Trophoblast cell (in vitro differentiated cells and primary cell): ENCODE measurements around the gene CFAP53.

Experiments used
- DNase-seq, 2 donors: peaks; one replicate each; pipeline ENCODE4 v3.0.0-alpha.2; 2016
- H2AFZ ChIP-seq: 2 replicates; pipeline ENCODE4 v1.6.1; 2013; ENCODE audit warnings: low read length, moderate library complexity, mild to moderate bottlenecking; ENCODE audit not compliant: insufficient read depth, poor library complexity
- H2AK5ac ChIP-seq: 2 replicates; pipeline ENCODE4 v1.6.1; 2013; ENCODE audit warnings: mild to moderate bottlenecking, low read length
- H2BK120ac ChIP-seq: 2 replicates; pipeline ENCODE4 v1.6.1; 2013; ENCODE audit warnings: low read length, mild to moderate bottlenecking, moderate library complexity; ENCODE audit not compliant: insufficient read depth, poor library complexity
- H2BK12ac ChIP-seq: 2 replicates; pipeline ENCODE4 v1.6.1; 2013; ENCODE audit warnings: mild to moderate bottlenecking, low read length, moderate library complexity
- H2BK5ac ChIP-seq: 2 replicates; pipeline ENCODE4 v1.6.1; 2013; ENCODE audit warnings: low read length, low read depth, moderate library complexity, mild to moderate bottlenecking; ENCODE audit not compliant: poor library complexity
- H3K14ac ChIP-seq: 2 replicates; pipeline ENCODE4 v1.6.1; 2013; ENCODE audit warnings: mild to moderate bottlenecking, low read length
- H3K18ac ChIP-seq: 2 replicates; pipeline ENCODE4 v1.6.1; 2013; ENCODE audit warnings: mild to moderate bottlenecking, low read length
- H3K23ac ChIP-seq: 2 replicates; pipeline ENCODE4 v1.6.1; 2013; ENCODE audit warnings: low read length
- H3K27ac ChIP-seq: 2 replicates; pipeline ENCODE4 v1.5.1; 2013; ENCODE audit warnings: low read depth, mild to moderate bottlenecking, inconsistent platforms, low read length, moderate library complexity
- H3K27me3 ChIP-seq: 2 replicates; pipeline ENCODE4 v1.6.1; 2013; ENCODE audit warnings: inconsistent platforms, mild to moderate bottlenecking, low read length, moderate library complexity; ENCODE audit not compliant: insufficient read depth
- H3K36me3 ChIP-seq, 2 experiments: 1 replicate in 1 of 2; 2 replicates in 1 of 2; pipeline ENCODE4 v1.6.1; 2013; ENCODE audit warnings: low read length in 2 of 2, mild to moderate bottlenecking in 2 of 2, moderate library complexity in 1 of 2; ENCODE audit not compliant: insufficient read depth in 2 of 2, control insufficient read depth in 1 of 2
- H3K4ac ChIP-seq: 2 replicates; pipeline ENCODE4 v1.6.1; 2013; ENCODE audit warnings: low read depth, mild to moderate bottlenecking, low read length, moderate library complexity
- H3K4me1 ChIP-seq, 2 experiments: 1 replicate in 1 of 2; 2 replicates in 1 of 2; pipeline ENCODE4 v1.6.1; 2013; ENCODE audit warnings: low read length in 2 of 2, mild to moderate bottlenecking in 2 of 2, moderate library complexity in 1 of 2; ENCODE audit not compliant: insufficient read depth in 2 of 2, control insufficient read depth in 1 of 2
- H3K4me2 ChIP-seq: 2 replicates; pipeline ENCODE4 v1.6.1; 2013; ENCODE audit warnings: inconsistent platforms, mild to moderate bottlenecking, low read length, moderate library complexity
- H3K4me3 ChIP-seq: 2 replicates; pipeline ENCODE4 v1.5.1; 2013; ENCODE audit warnings: mild to moderate bottlenecking, low read depth, low read length, inconsistent platforms
- H3K79me1 ChIP-seq: one replicate; pipeline ENCODE4 v1.6.1; 2013; ENCODE audit warnings: low read length
- H3K79me2 ChIP-seq: 2 replicates; pipeline ENCODE4 v1.6.1; 2013; ENCODE audit warnings: low read length, mild to moderate bottlenecking; ENCODE audit not compliant: control insufficient read depth, insufficient read depth, poor library complexity
- H3K9ac ChIP-seq: 2 replicates; pipeline ENCODE4 v1.6.1; 2013; ENCODE audit warnings: mild to moderate bottlenecking, low read length
- H3K9me3 ChIP-seq: 2 replicates; pipeline ENCODE4 v1.6.1; 2013; ENCODE audit warnings: low read depth, mild to moderate bottlenecking, control low read depth, inconsistent platforms, low read length; ENCODE audit not compliant: insufficient read depth
- H4K12ac ChIP-seq: 2 replicates; pipeline ENCODE4 v1.6.1; 2013; ENCODE audit warnings: low read depth, mild to moderate bottlenecking, low read length, moderate library complexity
- H4K8ac ChIP-seq: 2 replicates; pipeline ENCODE4 v1.6.1; 2013; ENCODE audit warnings: low read depth, mild to moderate bottlenecking, low read length, moderate library complexity
- H4K91ac ChIP-seq: one replicate; pipeline ENCODE4 v1.6.1; 2013; ENCODE audit warnings: low read depth, mild to moderate bottlenecking, low read length, moderate library complexity
- WGBS: extraction: QIAGEN DNeasy Blood & Tissue Kit; methylation state at CpG from one replicate; pipeline ENCODE4 v1.1.7; 2013; ENCODE audit warnings: missing lambda C conversion rate; ENCODE audit not compliant: insufficient read length, insufficient coverage; ENCODE audit errors: extremely low coverage; 5-methylcytosine and 5-hydroxymethylcytosine counted together

CFAP53 gene

DNA sequence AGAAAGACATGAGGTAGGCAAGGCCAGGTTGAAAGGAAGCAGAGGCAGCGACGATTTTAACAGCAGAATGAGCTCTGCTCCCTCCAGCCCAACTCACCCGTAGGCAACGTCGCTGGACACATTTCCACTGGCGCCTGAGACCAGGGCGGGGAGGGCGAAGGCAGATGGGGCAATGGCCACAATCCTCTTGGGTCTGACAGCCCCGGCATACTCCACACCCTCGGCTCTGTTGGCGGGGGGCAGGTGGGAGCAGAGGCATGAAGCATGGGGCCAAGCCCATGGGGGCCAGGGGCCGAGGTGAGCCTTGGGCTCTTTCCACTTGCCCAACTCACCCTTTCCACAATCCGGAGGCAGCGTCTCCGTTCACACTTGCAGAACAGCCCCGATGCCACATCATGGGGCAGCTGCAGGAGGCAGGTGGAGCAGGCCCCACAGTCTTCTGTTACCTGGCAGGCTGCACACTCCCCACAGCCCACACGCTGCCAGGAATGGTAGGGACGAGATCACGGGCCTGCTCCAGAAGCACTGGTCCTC is 9.3 kb upstream of the CFAP53 start:
- Histone ChIP-seq H2BK120ac (no peak overlapping the region), H2BK12ac (no peak overlapping the region), H3K27me3 (no peaks in the 10 kb centered on the region), H3K79me1 (no peaks in the 10 kb centered on the region), H3K9ac (no peak overlapping the region), H3K36me3 (peaks cover 55 to 63% of the 10 kb centered on the region in 2 experiments), H3K9me3 (peaks cover 6% of the 10 kb centered on the region), H4K91ac (no peak overlapping the region), H3K27ac (no peak overlapping the region), H2AK5ac (no peak overlapping the region), H4K8ac (no peak overlapping the region), H3K4me3 (no peak overlapping the region), H2AFZ (no peak overlapping the region), H3K23ac (no peak overlapping the region), H3K79me2 (peaks cover 4% of the 10 kb centered on the region), H2BK5ac (no peak overlapping the region), H3K4me2 (no peak overlapping the region), H3K4me1 (peaks cover 8% of the 10 kb centered on the region in 2 experiments), H4K12ac (no peak overlapping the region), H3K14ac (no peak overlapping the region), H3K4ac (no peak overlapping the region), H3K18ac (no peak overlapping the region)
- no peak for DNase-seq
- no CpG with 5 or more reads among the region's 19 CpGs for WGBS

DNA sequence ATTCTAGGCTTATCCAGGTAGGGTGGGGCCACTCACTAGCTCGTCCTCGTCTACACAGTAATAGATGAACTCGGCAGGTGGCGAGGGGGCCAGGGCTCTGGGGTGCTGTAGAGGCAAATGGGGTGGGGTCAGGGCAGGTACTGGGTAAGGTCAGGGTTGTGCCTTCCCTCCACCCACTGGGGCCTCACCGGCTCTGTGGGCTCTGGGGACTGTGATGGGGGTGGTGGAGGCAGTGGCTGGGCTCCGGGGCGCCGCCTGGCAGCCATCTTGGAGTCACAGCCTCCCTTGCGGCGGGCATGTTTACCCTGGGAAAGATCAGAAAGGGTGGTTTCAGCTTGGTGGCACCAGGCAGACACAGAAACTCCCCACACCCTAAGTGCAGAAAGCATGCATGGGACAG is 8.6 kb upstream of the CFAP53 start:
- Histone ChIP-seq H3K23ac (no peak overlapping the region), H3K79me2 (no peaks in the 10 kb centered on the region), H3K18ac (no peak overlapping the region), H3K27me3 (no peaks in the 10 kb centered on the region), H4K91ac (no peak overlapping the region), H3K79me1 (no peaks in the 10 kb centered on the region), H3K4ac (no peak overlapping the region), H3K4me2 (no peak overlapping the region), H3K9me3 (peaks cover 6% of the 10 kb centered on the region), H3K27ac (no peak overlapping the region), H3K4me1 (peaks cover 3% of the 10 kb centered on the region in 2 experiments), H3K36me3 (peaks cover 57 to 69% of the 10 kb centered on the region in 2 experiments), H4K8ac (no peak overlapping the region), H2AFZ (no peak overlapping the region), H2BK120ac (no peak overlapping the region), H3K14ac (no peak overlapping the region), H2BK5ac (no peak overlapping the region), H3K9ac (no peak overlapping the region), H3K4me3 (no peak overlapping the region), H2AK5ac (no peak overlapping the region), H2BK12ac (no peak overlapping the region), H4K12ac (no peak overlapping the region)
- no peak for DNase-seq
- no CpG with 5 or more reads among the region's 10 CpGs for WGBS

DNA sequence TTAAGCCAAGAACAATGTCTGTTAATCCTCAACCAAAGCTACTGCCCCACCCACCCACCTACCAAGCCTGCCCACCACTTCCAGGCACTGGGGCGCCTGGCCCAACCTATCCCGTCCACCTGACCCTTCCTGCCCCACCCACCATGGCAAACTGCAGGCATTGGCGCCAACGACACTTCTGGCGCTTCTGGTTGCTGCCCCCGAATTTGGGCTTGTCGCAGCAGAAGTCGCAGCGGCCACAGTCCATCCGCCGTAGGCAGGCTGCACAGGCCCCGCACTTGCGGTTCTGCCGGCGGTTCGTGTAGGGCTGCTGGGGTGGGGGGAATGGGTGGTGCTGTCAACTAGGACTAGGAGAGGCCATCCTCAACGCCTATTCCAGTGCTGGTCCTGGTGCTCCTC is 7.7 kb upstream of the CFAP53 start:
- no peak overlapping the region for H2AFZ ChIP-seq
- no peak overlapping the region for H3K9ac ChIP-seq
- no peak overlapping the region for H3K27ac ChIP-seq
- H3K4me2 ChIP-seq = no peak overlapping the region
- no peak overlapping the region for H2BK5ac ChIP-seq
- H3K4me1 ChIP-seq = no peaks in the 10 kb centered on the region
- H3K14ac ChIP-seq = no peak overlapping the region
- no peaks in the 10 kb centered on the region for H3K27me3 ChIP-seq
- H4K12ac ChIP-seq = no peak overlapping the region
- H3K4me3 ChIP-seq = no peak overlapping the region
- no peak overlapping the region for H2BK12ac ChIP-seq
- H2AK5ac ChIP-seq = no peak overlapping the region
- no peak overlapping the region for H3K23ac ChIP-seq
- H4K8ac ChIP-seq = no peak overlapping the region
- H3K79me2 ChIP-seq = no peaks in the 10 kb centered on the region
- H2BK120ac ChIP-seq = no peak overlapping the region
- no peaks in the 10 kb centered on the region for H3K79me1 ChIP-seq
- no peak overlapping the region for H4K91ac ChIP-seq
- peaks cover 6% of the 10 kb centered on the region for H3K9me3 ChIP-seq
- WGBS = no CpG with 5 or more reads among the region's 17 CpGs
- H3K4ac ChIP-seq = no peak overlapping the region
- H3K36me3 ChIP-seq = peaks cover 61 to 76% of the 10 kb centered on the region in 2 experiments
- no peak for DNase-seq
- no peak overlapping the region for H3K18ac ChIP-seq

DNA sequence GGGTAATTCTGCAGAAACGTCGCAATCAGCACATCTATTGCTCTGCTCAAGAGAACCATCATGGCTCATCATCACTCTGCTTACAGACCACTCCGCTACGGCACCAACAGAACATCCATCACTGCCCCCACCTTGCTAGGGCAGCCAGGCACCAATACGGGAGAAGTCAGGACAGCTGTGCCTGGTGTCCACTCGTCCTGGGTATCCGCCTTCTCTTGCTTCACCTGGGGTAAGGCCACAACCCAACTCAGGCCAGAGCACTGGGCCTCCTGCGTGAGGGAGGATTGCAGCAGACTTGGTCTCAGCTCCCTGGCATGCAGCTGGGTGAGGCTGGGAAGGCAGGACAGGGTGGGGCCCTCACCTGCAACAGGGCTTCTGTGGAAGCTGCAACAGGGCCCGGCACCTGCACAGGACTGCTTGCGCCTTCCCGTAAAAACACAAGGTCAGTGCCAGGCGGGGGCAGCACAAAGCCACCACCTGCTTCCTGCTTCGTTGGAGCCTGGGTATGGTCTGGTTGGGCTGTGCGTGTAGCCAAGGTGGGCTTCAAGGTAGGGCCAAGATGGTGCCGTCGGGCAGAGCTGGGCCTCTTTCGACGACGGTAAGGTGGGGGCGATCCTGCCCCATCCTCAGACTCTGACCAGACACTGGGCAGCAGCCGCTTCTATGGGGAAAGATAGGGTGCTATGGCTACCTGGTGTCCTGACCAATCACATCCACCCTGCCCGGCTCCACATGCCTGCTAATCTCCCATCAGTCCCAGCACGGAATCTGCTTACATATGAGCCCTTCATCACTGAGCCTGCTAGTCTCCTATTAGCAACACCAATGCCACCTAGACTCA is 7.1 kb upstream of the CFAP53 start:
- Histone ChIP-seq H4K8ac (no peak overlapping the region), H3K27ac (no peak overlapping the region), H2BK120ac (no peak overlapping the region), H2AK5ac (no peak overlapping the region), H3K18ac (no peak overlapping the region), H3K36me3 (peaks cover 62 to 78% of the 10 kb centered on the region in 2 experiments), H2AFZ (no peak overlapping the region), H3K79me1 (no peaks in the 10 kb centered on the region), H3K23ac (no peak overlapping the region), H3K9ac (no peak overlapping the region), H3K79me2 (no peaks in the 10 kb centered on the region), H3K4me2 (no peak overlapping the region), H3K9me3 (peaks cover 6% of the 10 kb centered on the region), H3K14ac (no peak overlapping the region), H3K4me3 (no peak overlapping the region), H4K91ac (no peak overlapping the region), H3K27me3 (no peaks in the 10 kb centered on the region), H3K4ac (no peak overlapping the region), H2BK5ac (no peak overlapping the region), H3K4me1 (no peaks in the 10 kb centered on the region), H2BK12ac (no peak overlapping the region), H4K12ac (peak overlapping the region; percentile 39)
- no CpG with 5 or more reads among the region's 23 CpGs for WGBS
- DNase-seq = peak; percentile 61 to 62
